Small intestine (tissue), 7 donors: ENCODE measurements around the gene PLCL1. TPM values are rescaled to one million over a fixed set of nuclear protein-coding genes. Genes with fewer than 3 reads are reported as not detected.

Source experiments
- DNase-seq, 2 donors: peaks; one replicate each; pipeline versions ENCODE4 v3.0.0 to v3.0.0-alpha.2; 2013
- FAIRE-seq: peaks from 2 replicates; lab custom pipeline; 2012; peaks lifted over from hg19 to GRCh38; lab: Jason Lieb, UNC
- H3K27ac ChIP-seq, 3 donors: one replicate each; pipeline ENCODE4 v1.5.1; 2013; ENCODE audit warnings: low read length in 2 of 3, mild to moderate bottlenecking in 2 of 3, control low read depth in 1 of 3, inconsistent platforms in 1 of 3, low read depth in 1 of 3, moderate library complexity in 1 of 3
- H3K27me3 ChIP-seq, 3 donors: one replicate each; pipeline ENCODE4 v1.6.1; 2013; ENCODE audit warnings: low read length in 3 of 3, inconsistent platforms in 1 of 3; ENCODE audit not compliant: control insufficient read depth in 3 of 3, insufficient read depth in 3 of 3
- H3K36me3 ChIP-seq, 3 donors: one replicate each; pipeline ENCODE4 v1.6.1; 2013; ENCODE audit warnings: low read length in 3 of 3, inconsistent platforms in 1 of 3, low read depth in 1 of 3, mild to moderate bottlenecking in 1 of 3, moderate library complexity in 1 of 3; ENCODE audit not compliant: control insufficient read depth in 3 of 3, insufficient read depth in 2 of 3
- H3K4me1 ChIP-seq, 3 donors: one replicate each; pipeline ENCODE4 v1.6.1; 2013; ENCODE audit warnings: low read length in 2 of 3, inconsistent platforms in 1 of 3, low read depth in 1 of 3, mild to moderate bottlenecking in 1 of 3, moderate library complexity in 1 of 3; ENCODE audit not compliant: control insufficient read depth in 3 of 3, insufficient read depth in 2 of 3
- H3K4me3 ChIP-seq, 3 donors: one replicate each; pipeline ENCODE4 v1.5.1; 2013; ENCODE audit warnings: low read length in 3 of 3, control low read depth in 1 of 3, inconsistent platforms in 1 of 3, low read depth in 1 of 3, mild to moderate bottlenecking in 1 of 3, moderate library complexity in 1 of 3
- H3K9me3 ChIP-seq, 2 donors: one replicate each; pipeline ENCODE4 v1.6.1; 2013; ENCODE audit warnings: low read depth in 1 of 2, low read length in 1 of 2; ENCODE audit not compliant: control insufficient read depth in 2 of 2, insufficient read depth in 1 of 2
- WGBS, 3 donors: extraction: QIAGEN DNeasy Blood & Tissue Kit; methylation state at CpG; one replicate each; pipeline ENCODE4 v1.1.7; 2013; 5-methylcytosine and 5-hydroxymethylcytosine counted together
- polyA plus RNA-seq, 4 donors: library from polyadenylated mRNA; stranded (reverse) in 3 of 4; unstranded in 1 of 4; fragments of 200-250 nt in 3 of 4; fragments of 120-200 nt in 1 of 4; gene quantifications; one replicate each; pipeline versions ENCODE4 v1.2.1 to v1.2.3, GENCODE V29; 2013
- donor health status: healthy with polysubstance abuse.
- donor health status: control.
- donor health status: control.
- donor health status: Bipolar disorder and iron deficiency.
- donor health status: healthy.

Gene PLCL1
- polyA plus RNA-seq, 4 donors = 0.58 to 2.3 (median 0.81) TPM; not detected in 1

- Histone ChIP-seq H3K4me3 (no peak overlapping the region), H3K36me3 (no peaks in the 10 kb centered on the region), H3K9me3 (no peaks in the 10 kb centered on the region), H3K4me1 (no peaks in the 10 kb centered on the region), H3K27ac (no peak overlapping the region), H3K27me3 (no peaks in the 10 kb centered on the region)
- FAIRE-seq (no peak), DNase-seq (no peak)
- 90 to 92% (median 91%) methylated on average over 5 of the region's 5 CpGs for WGBS, 3 donors
Observed at GRCh38 chr2:197920592-197921201, 116.3 kb downstream of the PLCL1 start.

GRCh38 chr2:197924483-197924882 is 120.1 kb downstream of the PLCL1 start:
- H3K9me3 ChIP-seq = no peaks in the 10 kb centered on the region
- H3K4me1 ChIP-seq = no peaks in the 10 kb centered on the region
- no peaks in the 10 kb centered on the region for H3K36me3 ChIP-seq
- H3K27ac ChIP-seq = no peak overlapping the region
- no peak for FAIRE-seq
- H3K27me3 ChIP-seq = no peaks in the 10 kb centered on the region
- 87 to 93% (median 90%) methylated on average over 5 of the region's 5 CpGs for WGBS, 3 donors
- no peak overlapping the region for H3K4me3 ChIP-seq
- no peak for DNase-seq

- Histone ChIP-seq H3K27me3 (no peaks in the 10 kb centered on the region), H3K36me3 (no peaks in the 10 kb centered on the region), H3K4me1 (no peaks in the 10 kb centered on the region), H3K4me3 (no peak overlapping the region), H3K9me3 (no peaks in the 10 kb centered on the region), H3K27ac (no peak overlapping the region)
- no peak for DNase-seq
- no peak for FAIRE-seq
Observed at GRCh38 chr2:197925204-197925603, 120.8 kb downstream of the PLCL1 start.

- no peaks in the 10 kb centered on the region for H3K9me3 ChIP-seq
- H3K27ac ChIP-seq = no peak overlapping the region
- no peak overlapping the region for H3K4me3 ChIP-seq
- FAIRE-seq (no peak), DNase-seq (no peak)
- no peaks in the 10 kb centered on the region for H3K4me1 ChIP-seq
- no peaks in the 10 kb centered on the region for H3K27me3 ChIP-seq
- no peaks in the 10 kb centered on the region for H3K36me3 ChIP-seq
Observed at GRCh38 chr2:197925976-197926375, 121.6 kb downstream of the PLCL1 start.

- WGBS, 3 donors = 50 to 71% (median 51%) methylated on average over 4 of the region's 4 CpGs
- Histone ChIP-seq H3K4me1 (no peaks in the 10 kb centered on the region), H3K36me3 (no peaks in the 10 kb centered on the region), H3K27ac (no peak overlapping the region), H3K4me3 (no peak overlapping the region), H3K9me3 (no peaks in the 10 kb centered on the region), H3K27me3 (no peaks in the 10 kb centered on the region)
- DNase-seq (no peak), FAIRE-seq (no peak)
Observed at GRCh38 chr2:197926673-197927072, 122.3 kb downstream of the PLCL1 start.

GRCh38 chr2:197927994-197928393 is 123.6 kb downstream of the PLCL1 start:
- H3K9me3 ChIP-seq = no peaks in the 10 kb centered on the region
- FAIRE-seq (no peak), DNase-seq (no peak)
- H3K4me3 ChIP-seq = no peak overlapping the region
- no peaks in the 10 kb centered on the region for H3K36me3 ChIP-seq
- H3K27ac ChIP-seq = no peak overlapping the region
- no peaks in the 10 kb centered on the region for H3K4me1 ChIP-seq
- no peaks in the 10 kb centered on the region for H3K27me3 ChIP-seq

GRCh38 chr2:197929008-197929885 is 124.9 kb downstream of the PLCL1 start:
- DNase-seq (no peak), FAIRE-seq (no peak)
- no peak overlapping the region for H3K27ac ChIP-seq
- 77 to 81% (median 78%) methylated on average over 5 of the region's 5 CpGs for WGBS, 3 donors
- no peak overlapping the region for H3K4me3 ChIP-seq
- H3K27me3 ChIP-seq = no peaks in the 10 kb centered on the region
- H3K36me3 ChIP-seq = no peaks in the 10 kb centered on the region
- H3K4me1 ChIP-seq = no peaks in the 10 kb centered on the region
- no peaks in the 10 kb centered on the region for H3K9me3 ChIP-seq

- Histone ChIP-seq H3K27ac (no peak overlapping the region), H3K27me3 (no peaks in the 10 kb centered on the region), H3K4me3 (no peak overlapping the region), H3K9me3 (no peaks in the 10 kb centered on the region), H3K36me3 (no peaks in the 10 kb centered on the region), H3K4me1 (no peaks in the 10 kb centered on the region)
- FAIRE-seq (no peak), DNase-seq (no peak)
Observed at GRCh38 chr2:197929886-197930227, 125.5 kb downstream of the PLCL1 start.
